ENCODE results near the gene EFHD2.
"Not testable (repeated sequence)": the region's sequence is repeated elsewhere in the genome, so short reads cannot be mapped to it uniquely, and the experiment has no call there.

The EFHD2 gene, protein sequence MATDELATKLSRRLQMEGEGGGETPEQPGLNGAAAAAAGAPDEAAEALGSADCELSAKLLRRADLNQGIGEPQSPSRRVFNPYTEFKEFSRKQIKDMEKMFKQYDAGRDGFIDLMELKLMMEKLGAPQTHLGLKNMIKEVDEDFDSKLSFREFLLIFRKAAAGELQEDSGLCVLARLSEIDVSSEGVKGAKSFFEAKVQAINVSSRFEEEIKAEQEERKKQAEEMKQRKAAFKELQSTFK

GRCh38 chr1:15409388-15410222 is at the start of gene EFHD2:
Gene EFHD2, plus strand, starts transcription at chr1:15409888. Its CDS starts 84 bp downstream, at chr1:15409972.
- DNase-seq = peak; percentile 85

DNA sequence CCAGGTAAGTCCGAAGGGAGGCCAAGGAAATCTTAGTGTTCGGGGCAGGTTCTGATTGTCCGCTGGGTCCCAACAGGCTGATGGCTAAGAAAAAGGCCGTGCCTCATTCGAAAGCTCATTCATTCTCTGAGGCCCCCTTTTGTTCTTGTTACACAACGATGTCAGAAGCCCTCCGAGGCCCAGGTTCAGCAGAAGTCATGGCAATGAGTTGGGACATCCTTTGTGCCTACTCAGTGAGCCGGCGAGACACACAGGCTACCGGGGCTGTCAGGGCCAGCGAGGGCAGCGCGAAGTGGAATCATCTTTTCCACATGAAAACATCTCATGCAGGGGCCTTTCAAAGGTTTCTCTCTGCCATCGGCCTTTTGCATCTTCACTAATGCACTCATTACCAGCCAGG is 49.0 kb upstream of the EFHD2 start:
- no peak for DNase-seq

GRCh38 chr1:15362096-15362736 is 47.5 kb upstream of the EFHD2 start:
- DNase-seq = no peak

- DNase-seq = no peak
Observed at GRCh38 chr1:15362737-15363128, 47.0 kb upstream of the EFHD2 start.

DNA sequence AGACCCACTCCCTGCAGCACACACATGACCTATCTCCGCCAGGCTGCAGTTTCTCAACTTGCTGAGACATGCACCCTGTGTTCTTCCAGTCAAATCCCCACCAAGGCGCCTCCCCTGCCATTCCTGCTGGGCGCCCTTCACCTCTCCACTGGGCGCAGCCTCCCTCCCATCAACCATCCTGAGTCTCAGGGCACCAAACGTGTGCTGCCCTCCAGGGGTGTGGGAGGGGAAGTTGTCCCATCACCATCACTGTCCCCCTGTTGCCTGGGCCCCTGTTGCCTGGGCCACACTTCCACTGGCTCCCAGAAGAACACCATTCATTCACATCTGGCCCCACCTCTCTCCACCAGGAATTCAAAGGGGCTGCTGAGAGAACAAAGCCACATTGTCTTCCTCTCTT is 44.9 kb upstream of the EFHD2 start:
- no peak for DNase-seq

DNA sequence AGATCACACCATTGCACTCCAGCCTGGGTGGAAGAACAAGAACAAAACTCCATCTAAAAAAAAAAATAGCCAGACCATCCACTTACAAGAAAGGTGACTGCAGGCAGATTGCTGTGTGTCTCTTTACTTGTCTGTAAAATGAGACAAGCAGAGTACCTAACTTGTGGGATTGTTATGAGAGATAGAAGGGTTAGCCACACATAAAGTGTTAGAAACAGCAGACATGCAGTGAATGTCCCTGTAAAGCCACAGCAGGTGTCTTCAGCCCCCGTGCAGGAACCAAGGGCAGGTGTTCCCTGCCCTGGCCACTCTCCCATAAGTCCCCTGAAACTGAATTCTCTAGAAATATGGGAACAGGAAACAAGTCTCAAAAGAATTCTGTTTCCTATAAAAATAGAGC is 40.8 kb upstream of the EFHD2 start:
- no peak for DNase-seq

DNA sequence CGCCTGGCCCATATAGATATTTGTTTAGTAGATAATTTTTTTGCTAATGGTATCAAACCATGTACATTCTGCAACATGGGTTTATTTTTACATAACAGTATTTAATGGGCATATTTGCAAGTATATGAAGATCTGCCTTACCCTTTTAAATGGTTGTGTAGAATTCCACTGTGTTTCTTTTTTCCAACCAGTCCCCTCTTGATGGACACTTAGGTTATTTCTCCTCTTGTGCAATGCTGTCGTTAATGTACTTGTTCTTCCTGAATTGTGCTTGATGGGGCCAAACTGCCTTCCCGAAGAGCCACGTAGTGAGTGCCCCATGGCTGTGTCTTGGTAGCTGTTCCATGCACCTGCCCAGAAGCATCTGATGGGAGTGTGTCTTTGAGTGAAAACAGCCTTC is 39.4 kb upstream of the EFHD2 start:
- DNase-seq = no peak

DNA sequence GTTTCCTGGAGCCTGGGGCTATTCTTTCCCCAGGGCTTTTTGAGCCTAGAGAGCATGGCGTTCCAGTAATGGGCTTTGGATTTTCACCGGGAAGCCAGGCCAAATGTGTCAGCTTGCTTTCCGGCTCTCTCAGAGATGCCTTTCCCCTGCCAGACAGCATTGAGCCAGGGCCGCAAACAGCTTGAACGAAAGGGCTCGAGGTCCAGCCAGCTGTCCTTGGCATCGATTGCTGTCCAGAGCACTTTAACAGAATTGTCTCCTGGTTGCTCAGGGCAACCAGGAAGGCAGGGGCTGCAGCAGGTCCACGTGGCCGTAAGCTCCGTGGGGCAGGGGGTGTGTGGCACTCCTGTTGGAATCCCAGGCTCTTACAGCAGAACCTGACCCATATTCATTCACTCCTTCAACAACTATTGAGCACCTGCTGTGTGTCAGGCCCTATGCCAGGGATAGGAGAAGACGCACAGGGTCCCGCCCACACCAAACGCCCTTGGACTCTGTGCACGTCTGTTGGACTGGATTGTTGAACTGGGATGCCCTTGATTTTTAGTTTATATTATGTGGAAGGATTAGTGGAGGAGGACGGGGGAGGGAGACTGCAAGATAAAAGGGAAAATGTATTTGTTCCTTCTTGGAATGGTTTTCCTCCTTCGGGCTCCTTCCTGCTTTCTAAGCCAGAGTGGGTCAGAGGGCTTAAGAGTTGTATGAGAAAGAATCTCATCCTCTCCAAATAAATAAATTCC is 38.7 kb upstream of the EFHD2 start:
- no peak for DNase-seq

GRCh38 chr1:15371610-15372545 is 37.8 kb upstream of the EFHD2 start:
- no peak for DNase-seq

DNA sequence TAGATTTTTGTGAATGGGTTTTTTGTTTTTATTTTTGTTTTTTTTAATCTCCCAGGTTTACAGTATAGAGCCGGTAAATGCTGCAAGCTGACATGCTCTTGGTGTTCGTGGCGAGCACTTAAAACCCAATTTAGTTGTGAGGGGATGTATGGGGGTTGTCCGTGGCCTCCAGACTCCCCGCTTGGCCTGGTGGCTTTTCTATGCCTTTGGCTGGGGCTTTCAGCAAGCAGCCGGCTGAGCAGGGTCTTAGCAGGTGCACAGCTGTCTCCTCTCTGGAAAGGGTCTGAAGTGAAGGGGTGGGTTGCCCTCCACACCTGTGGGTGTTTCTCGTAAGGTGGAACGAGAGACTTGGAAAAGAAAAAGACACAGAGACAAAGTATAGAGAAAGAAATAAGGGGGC is 31.0 kb upstream of the EFHD2 start:
- DNase-seq = no peak

- not testable (repeated sequence) for DNase-seq
Observed at GRCh38 chr1:15379151-15379550, 30.5 kb upstream of the EFHD2 start.

- no peak for DNase-seq
Observed at GRCh38 chr1:15380601-15381508, 28.8 kb upstream of the EFHD2 start.

DNA sequence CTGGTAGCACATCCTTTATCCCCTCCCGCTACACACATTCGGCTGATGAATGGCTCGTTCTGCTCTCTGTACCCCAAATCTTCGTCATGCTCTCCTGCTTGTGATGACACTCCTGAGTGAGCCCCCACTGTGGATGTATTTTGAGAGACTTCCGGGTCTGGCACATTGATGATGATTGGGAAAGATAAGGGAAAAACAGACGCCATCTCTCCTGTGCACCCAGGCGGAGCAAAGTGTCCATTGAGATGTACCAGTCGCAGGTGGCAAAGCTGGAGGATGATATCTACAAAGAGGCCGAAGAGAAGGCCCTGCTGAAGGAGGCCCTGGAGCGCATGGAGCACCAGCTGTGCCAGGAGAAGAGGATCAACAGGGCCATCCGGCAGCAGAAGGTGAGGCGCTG is 27.9 kb upstream of the EFHD2 start:
- no peak for DNase-seq

DNA sequence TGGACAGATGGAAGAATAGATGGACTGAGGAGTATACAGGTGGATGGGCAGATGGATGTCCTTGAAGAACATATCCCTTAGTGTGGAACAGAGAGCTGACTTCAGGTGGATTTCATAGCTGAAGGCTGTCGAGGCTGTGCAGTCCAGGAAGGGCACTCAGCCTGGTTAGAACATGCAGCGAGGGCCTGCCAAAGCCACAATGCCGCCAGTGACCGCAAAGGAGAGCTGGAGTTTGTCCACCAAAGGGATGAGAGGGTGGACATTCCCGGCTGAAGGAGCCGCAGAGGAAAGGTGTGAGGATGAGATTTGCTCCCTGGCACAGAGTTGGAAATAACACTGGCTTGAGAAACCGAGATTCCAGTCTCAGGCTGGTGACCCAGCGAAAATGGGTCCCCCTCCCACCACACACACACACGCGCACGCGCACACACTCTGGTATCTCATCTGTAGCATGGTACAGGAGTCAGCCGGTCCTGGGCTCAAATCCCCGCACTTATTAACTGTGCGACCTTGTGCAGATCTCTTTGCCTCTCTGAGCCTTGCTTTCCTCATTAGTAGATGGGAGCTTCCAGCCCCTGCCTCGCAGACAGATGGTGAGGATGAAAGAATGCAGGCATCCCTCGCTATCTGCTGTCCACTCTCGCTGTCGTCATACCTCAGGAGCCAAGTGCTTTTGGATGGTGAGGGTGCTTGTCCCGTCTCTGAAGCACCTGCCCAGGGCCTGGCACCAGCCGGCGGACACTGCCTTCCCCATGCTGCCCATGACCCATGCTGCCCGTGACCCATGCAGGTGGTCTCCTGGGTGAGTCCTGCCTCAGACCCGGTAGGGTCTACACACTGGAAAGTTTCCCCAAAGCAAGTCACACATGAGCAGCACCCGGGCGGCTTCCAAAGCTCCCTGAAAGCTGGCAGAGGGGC is 26.8 kb upstream of the EFHD2 start:
- no peak for DNase-seq

DNA sequence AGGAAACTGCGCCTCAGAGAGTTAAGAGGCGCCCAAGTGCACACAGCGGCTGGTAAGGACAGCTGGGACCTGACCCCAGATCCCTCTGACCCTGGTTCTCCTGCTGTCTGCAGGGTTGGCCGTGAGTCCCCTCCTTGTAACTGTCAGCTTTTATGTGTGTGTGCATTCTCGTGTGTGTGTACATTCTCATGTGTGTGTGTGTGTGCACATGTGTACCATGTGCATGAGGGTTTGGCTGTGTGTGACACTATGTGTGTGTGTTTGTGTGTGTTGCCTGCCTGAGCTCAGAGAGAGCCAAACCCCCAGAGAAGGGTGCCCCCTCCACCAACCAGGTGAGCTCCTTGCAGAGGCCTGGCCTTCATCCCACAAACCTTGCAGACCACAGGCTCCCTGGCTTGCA is 25.9 kb upstream of the EFHD2 start:
- no peak for DNase-seq

DNA sequence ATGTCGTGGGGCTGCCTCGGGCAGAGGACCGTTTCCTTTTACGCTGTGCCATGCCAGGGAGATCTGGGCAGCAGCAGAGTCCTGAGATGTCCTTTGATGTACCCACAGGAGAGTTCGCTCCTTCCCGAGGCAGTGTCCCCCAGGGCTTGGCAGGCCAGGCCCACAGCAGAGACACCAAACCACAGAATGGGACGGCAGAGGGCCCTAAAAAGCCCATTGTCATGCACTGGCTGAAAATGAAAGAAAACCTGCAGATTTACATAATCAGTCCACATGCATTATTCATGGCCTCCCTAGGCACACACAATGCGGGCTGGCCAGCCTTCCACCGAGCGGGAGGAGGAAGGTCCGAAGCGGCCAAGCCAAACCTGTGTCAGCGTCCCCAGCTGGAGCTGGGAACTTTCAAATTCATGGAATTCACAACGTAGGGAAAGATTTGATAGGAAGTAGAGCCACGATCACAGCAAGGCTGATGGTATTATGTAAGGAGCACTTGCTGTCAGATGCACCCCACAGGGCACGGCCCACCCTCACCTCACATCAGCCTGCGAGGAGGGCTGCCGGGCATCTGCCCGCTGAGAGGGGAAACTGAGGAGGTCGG is 25.3 kb upstream of the EFHD2 start:
- no peak for DNase-seq

- DNase-seq = no peak
Observed at GRCh38 chr1:15385420-15385819, 24.3 kb upstream of the EFHD2 start.

GRCh38 chr1:15386164-15386749 is 23.4 kb upstream of the EFHD2 start:
- no peak for DNase-seq

Measured in stimulated activated CD4-positive, alpha-beta T cell treated with anti-CD3 and anti-CD28 coated beads, Interleukin-4, amount 100 ng/mL, for 24 hours (primary cell).